DMS 273 treated with DMSO at 0.1 percent for 48 hours (cell line): ENCODE measurements around the gene ANKRD34B.

ENCODE experiments used
- DNase-seq: peaks from one replicate; lab custom pipeline; 2025; lab: John Stamatoyannopoulos, UW

The ANKRD34B gene

GRCh38 chr5:80569086-80569960 is 757 bp downstream of the ANKRD34B start:
- DNase-seq, result no peak

GRCh38 chr5:80568251-80568650 is 1.8 kb downstream of the ANKRD34B start:
- no peak for DNase-seq

- DNase-seq, result no peak
Measured at GRCh38 chr5:80566711-80567259, 3.3 kb downstream of the ANKRD34B start.

GRCh38 chr5:80565330-80565729 is 4.8 kb downstream of the ANKRD34B start:
- no peak for DNase-seq

- DNase-seq, result no peak
Measured at GRCh38 chr5:80559244-80559643, 10.8 kb downstream of the ANKRD34B start.

- no peak for DNase-seq
Measured at GRCh38 chr5:80555099-80555498, 15.0 kb downstream of the ANKRD34B start.

- no peak for DNase-seq
Measured at GRCh38 chr5:80554646-80555045, 15.4 kb downstream of the ANKRD34B start.

GRCh38 chr5:80541392-80541791 is 28.7 kb downstream of the ANKRD34B start:
- no peak for DNase-seq

GRCh38 chr5:80540691-80541090 is 29.4 kb downstream of the ANKRD34B start:
- no peak for DNase-seq

- DNase-seq, result no peak
Measured at GRCh38 chr5:80516826-80517225, 53.3 kb downstream of the ANKRD34B start.

- DNase-seq, result no peak
Measured at GRCh38 chr5:80509362-80509761, 60.7 kb downstream of the ANKRD34B start.

GRCh38 chr5:80508844-80509243 is 61.2 kb downstream of the ANKRD34B start:
- DNase-seq, result no peak

- DNase-seq, result no peak
Measured at GRCh38 chr5:80507663-80508062, 62.4 kb downstream of the ANKRD34B start.
